ENCODE results near the gene FLNA. TPM values are rescaled to one million over a fixed set of nuclear protein-coding genes. Genes with fewer than 3 reads are reported as not detected.
"Not testable (repeated sequence)": the region's sequence is repeated elsewhere in the genome, so short reads cannot be mapped to it uniquely, and the experiment has no call there.

Gene FLNA
- total RNA-seq, 1 experiment from 2014 or later, result 1,686 TPM

- Histone ChIP-seq H3K27me3 (replicated peaks) (no peaks in the 10 kb centered on the region), H3K36me3 (peaks cover 35% of the 10 kb centered on the region)
Observed at GRCh38 chrX:154403858-154404257, 29.4 kb upstream of the FLNA start.

GRCh38 chrX:154403192-154403591 lies 28.8 kb upstream of the FLNA start:
- no peak for DNase-seq (ENCODE audit: low read depth in 1 of 2, low spot score in 2 of 2)

More at GRCh38 chrX:154403858-154404257, 29.4 kb upstream of the FLNA start:
- no peak overlapping the region for H3K4me3 ChIP-seq
- peaks cover 14% of the 10 kb centered on the region for H3K4me1 ChIP-seq (replicated peaks)
- no peak for DNase-seq (ENCODE audit: low read depth in 1 of 2, low spot score in 2 of 2)
- H3K27ac ChIP-seq, result no peak overlapping the region
- H3K9me3 ChIP-seq (replicated peaks), result no peaks in the 10 kb centered on the region

GRCh38 chrX:154402622-154403127 lies 28.2 kb upstream of the FLNA start:
- no peaks in the 10 kb centered on the region for H3K9me3 ChIP-seq (replicated peaks)
- no peak overlapping the region for H3K27ac ChIP-seq
- H3K36me3 ChIP-seq, result peaks cover 41% of the 10 kb centered on the region
- no peak overlapping the region for H3K4me3 ChIP-seq
- H3K27me3 ChIP-seq (replicated peaks), result no peaks in the 10 kb centered on the region
- H3K4me1 ChIP-seq (replicated peaks), result peaks cover 10% of the 10 kb centered on the region
- DNase-seq (ENCODE audit: low read depth in 1 of 2, low spot score in 2 of 2), result no peak

More at GRCh38 chrX:154403192-154403591, 28.8 kb upstream of the FLNA start:
- Histone ChIP-seq H3K4me1 (replicated peaks) (peaks cover 8% of the 10 kb centered on the region), H3K9me3 (replicated peaks) (no peaks in the 10 kb centered on the region), H3K27me3 (replicated peaks) (no peaks in the 10 kb centered on the region), H3K4me3 (no peak overlapping the region), H3K27ac (no peak overlapping the region), H3K36me3 (peaks cover 41% of the 10 kb centered on the region)

- no peak overlapping the region for H3K27ac ChIP-seq
- DNase-seq (ENCODE audit: low read depth in 1 of 2, low spot score in 2 of 2), result no peak
- no peaks in the 10 kb centered on the region for H3K27me3 ChIP-seq (replicated peaks)
- H3K4me3 ChIP-seq, result no peak overlapping the region
- peaks cover 16% of the 10 kb centered on the region for H3K4me1 ChIP-seq (replicated peaks)
- no peaks in the 10 kb centered on the region for H3K9me3 ChIP-seq (replicated peaks)
- H3K36me3 ChIP-seq, result peaks cover 41% of the 10 kb centered on the region
Observed at GRCh38 chrX:154401918-154402621, 27.6 kb upstream of the FLNA start.

GRCh38 chrX:154401045-154401799 lies 26.8 kb upstream of the FLNA start:
- no peak overlapping the region for H3K27ac ChIP-seq

GRCh38 chrX:154400369-154400817 lies 26.0 kb upstream of the FLNA start:
- Histone ChIP-seq H3K4me1 (replicated peaks) (peaks cover 16% of the 10 kb centered on the region), H3K36me3 (peaks cover 41% of the 10 kb centered on the region)
- DNase-seq (ENCODE audit: low read depth in 1 of 2, low spot score in 2 of 2); H3K27ac ChIP-seq; H3K27me3 ChIP-seq (replicated peaks); H3K4me3 ChIP-seq; H3K9me3 ChIP-seq (replicated peaks): not testable (repeated sequence)

More at GRCh38 chrX:154401045-154401799, 26.8 kb upstream of the FLNA start:
- Histone ChIP-seq H3K9me3 (replicated peaks) (no peaks in the 10 kb centered on the region), H3K27me3 (replicated peaks) (no peaks in the 10 kb centered on the region), H3K36me3 (peaks cover 41% of the 10 kb centered on the region), H3K4me1 (replicated peaks) (peaks cover 16% of the 10 kb centered on the region), H3K4me3 (no peak overlapping the region)
- DNase-seq (ENCODE audit: low read depth in 1 of 2, low spot score in 2 of 2), result no peak

GRCh38 chrX:154399527-154400368 lies 25.3 kb upstream of the FLNA start:
- Histone ChIP-seq H3K4me1 (replicated peaks) (peaks cover 16% of the 10 kb centered on the region), H3K36me3 (peaks cover 41% of the 10 kb centered on the region), H3K9me3 (replicated peaks) (no peaks in the 10 kb centered on the region), H3K27ac (peak overlapping the region; percentile 97; the same call in 1 of the 2 replicates), H3K4me3 (peak overlapping the region; percentile 58), H3K27me3 (replicated peaks) (no peaks in the 10 kb centered on the region)
- DNase-seq (ENCODE audit: low read depth in 1 of 2, low spot score in 2 of 2), result no peak

- peaks cover 16% of the 10 kb centered on the region for H3K4me1 ChIP-seq (replicated peaks)
- H3K27ac ChIP-seq, result peak overlapping the region; percentile 97
- no peaks in the 10 kb centered on the region for H3K9me3 ChIP-seq (replicated peaks)
- H3K27me3 ChIP-seq (replicated peaks), result no peaks in the 10 kb centered on the region
- peak; percentile 77 to 79 for DNase-seq (ENCODE audit: low read depth in 1 of 2, low spot score in 2 of 2)
- H3K4me3 ChIP-seq, result peak overlapping the region; percentile 58
- H3K36me3 ChIP-seq, result peaks cover 41% of the 10 kb centered on the region
Observed at GRCh38 chrX:154398668-154399526, 24.5 kb upstream of the FLNA start.

GRCh38 chrX:154397888-154398667 lies 23.6 kb upstream of the FLNA start, which contains the start of gene RPL10:
Gene RPL10 (plus strand): TSS chrX:154398377. CDS start chrX:154398520, 143 bp downstream.
- peaks cover 41% of the 10 kb centered on the region for H3K36me3 ChIP-seq
- peaks cover 16% of the 10 kb centered on the region for H3K4me1 ChIP-seq (replicated peaks)
- H3K27me3 ChIP-seq (replicated peaks), result no peaks in the 10 kb centered on the region
- DNase-seq (ENCODE audit: low read depth in 1 of 2, low spot score in 2 of 2), result peak; percentile 86 to 96
- H3K9me3 ChIP-seq (replicated peaks), result no peaks in the 10 kb centered on the region
- H3K27ac ChIP-seq, result peak within 1 kb of the TSS; percentile 97
- H3K4me3 ChIP-seq, result peak within 1 kb of the TSS; percentile 58

GRCh38 chrX:154396973-154397887 lies 22.8 kb upstream of the FLNA start:
- peak overlapping the region; percentile 97 for H3K27ac ChIP-seq
- peak in 1 of 2 experiments; percentile 71 for DNase-seq (ENCODE audit: low read depth in 1 of 2, low spot score in 2 of 2)
- no peaks in the 10 kb centered on the region for H3K27me3 ChIP-seq (replicated peaks)

GRCh38 chrX:154396363-154396762 lies 21.9 kb upstream of the FLNA start:
- not testable (repeated sequence) for H3K4me3 ChIP-seq

More at GRCh38 chrX:154396973-154397887, 22.8 kb upstream of the FLNA start:
- Histone ChIP-seq H3K4me1 (replicated peaks) (peaks cover 16% of the 10 kb centered on the region), H3K4me3 (peak overlapping the region; percentile 58), H3K36me3 (peaks cover 40% of the 10 kb centered on the region), H3K9me3 (replicated peaks) (no peaks in the 10 kb centered on the region)

More at GRCh38 chrX:154396363-154396762, 21.9 kb upstream of the FLNA start:
- not testable (repeated sequence) for H3K9me3 ChIP-seq (replicated peaks); H3K27me3 ChIP-seq (replicated peaks); DNase-seq (ENCODE audit: low read depth in 1 of 2, low spot score in 2 of 2); H3K27ac ChIP-seq
- Histone ChIP-seq H3K36me3 (peaks cover 31% of the 10 kb centered on the region), H3K4me1 (replicated peaks) (peaks cover 16% of the 10 kb centered on the region)
